Stimulated activated CD4-positive, alpha-beta T cell treated with anti-CD3 and anti-CD28 coated beads, Interleukin-12 subunit alpha, Interleukin-12 subunit beta, amount 100 ng/mL, for 24 hours (primary cell): ENCODE results near the gene KRTAP5-4.

ENCODE experiments used
- DNase-seq, 2 experiments: peaks; one replicate each; pipeline ENCODE4 v3.0.0-alpha.2; 2020; ENCODE audit warnings: low read depth in 2 of 2

Gene KRTAP5-4

DNA sequence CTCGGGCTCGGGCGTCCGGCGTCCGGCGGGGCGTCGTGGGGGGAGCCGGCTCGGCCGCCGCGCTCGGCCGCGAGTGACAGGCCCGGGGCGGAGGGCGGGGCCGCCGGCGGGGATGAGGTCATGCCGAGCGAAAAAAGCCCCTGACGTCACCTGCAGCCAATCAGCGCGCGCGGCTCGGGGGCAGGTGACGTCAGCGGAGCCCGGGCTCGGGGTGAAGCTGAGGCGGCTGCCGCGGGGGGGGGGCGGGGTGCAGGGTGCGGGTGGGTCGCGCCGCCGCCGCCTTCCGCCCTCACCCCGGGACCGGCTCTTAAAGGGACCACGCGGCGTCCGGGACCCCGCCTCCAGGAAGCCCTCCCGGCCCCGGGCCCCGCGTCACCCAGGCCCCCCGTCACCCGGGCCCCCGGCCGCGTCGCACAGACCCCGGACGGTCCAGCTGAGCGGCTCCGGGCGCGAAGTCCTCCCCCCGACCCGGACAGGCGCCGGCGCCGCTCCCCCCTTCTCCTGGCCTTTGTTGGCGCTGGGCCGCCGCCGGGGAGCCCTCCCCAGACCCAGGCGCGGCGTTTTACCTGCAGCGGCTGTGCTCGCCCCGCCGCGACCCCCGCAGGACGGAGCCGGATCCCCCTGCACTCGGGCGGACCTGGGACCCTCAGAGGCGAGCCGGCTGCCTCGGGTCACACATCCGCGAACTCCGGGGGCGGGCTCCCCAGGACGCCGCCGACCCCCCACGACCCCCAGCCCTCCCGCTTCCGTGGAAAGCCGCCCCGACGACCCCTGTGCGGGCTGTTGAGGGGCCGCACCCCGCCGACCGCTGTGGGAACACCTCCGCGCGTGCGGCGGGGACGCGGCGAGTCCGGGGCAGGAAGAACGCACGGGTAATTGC is 49.5 kb downstream of the KRTAP5-4 start, which contains the start of gene DUSP8:
Gene DUSP8, minus strand, starts transcription at position 75 of the 880 bp plus-strand sequence. CDS start 6,445 bp downstream, outside the sequence.
- peak; percentile 71 to 81 for DNase-seq

DNA sequence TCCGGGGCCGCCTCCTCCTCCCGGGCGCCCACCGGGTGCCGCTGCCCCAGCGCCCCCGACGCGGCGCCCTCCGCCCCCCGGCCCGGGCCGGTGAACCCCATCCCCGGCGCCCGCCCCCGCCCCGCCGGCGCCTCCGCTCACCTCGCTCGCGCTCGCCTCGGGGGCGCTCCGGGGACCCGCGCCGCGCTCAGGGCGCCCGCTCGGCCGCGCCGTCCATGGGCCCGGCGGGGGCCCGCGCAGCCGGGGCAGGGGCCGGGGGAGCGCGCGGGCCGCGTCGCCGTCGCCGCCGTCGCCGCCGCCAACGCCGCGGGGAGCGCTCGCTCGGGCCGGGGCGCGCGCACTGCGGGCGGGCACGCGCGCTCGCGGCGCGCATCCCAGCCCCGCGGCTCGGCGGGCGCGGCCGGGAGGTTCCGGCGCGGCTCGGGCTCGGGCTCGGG is 50.2 kb downstream of the KRTAP5-4 start:
- DNase-seq, result no peak
